Fibroblast of skin of back (primary cell): ENCODE results near the gene EFTUD2.

Source experiments
- DNase-seq: peaks from one replicate; pipeline ENCODE4 v3.0.0-alpha.2; 2013

EFTUD2 gene

GRCh38 chr17:44910231-44911106 lies 11.2 kb upstream of the EFTUD2 start:
- DNase-seq, result no peak

DNA sequence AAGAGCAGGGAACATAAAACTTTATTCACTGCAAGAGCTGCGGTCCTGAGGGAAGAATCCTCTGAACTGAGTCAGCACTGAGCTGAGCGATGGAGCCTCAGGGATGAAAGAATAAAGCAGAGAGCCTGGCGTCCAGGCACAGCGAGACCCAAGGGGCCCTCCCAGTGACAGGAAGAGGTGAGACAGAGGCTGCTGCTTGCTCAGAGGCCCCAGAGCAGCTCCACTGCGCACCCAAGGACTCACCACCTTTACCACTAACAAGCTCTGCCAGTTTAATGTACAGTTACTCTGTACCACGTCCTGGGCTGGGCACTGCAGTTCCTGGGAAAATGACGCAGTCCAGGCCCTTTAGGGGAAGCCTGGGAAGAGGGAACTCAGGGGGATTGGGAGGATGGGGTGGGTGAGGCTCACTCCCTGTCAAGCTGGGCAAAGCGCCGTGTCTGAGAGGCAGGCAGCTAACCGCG lies 10.5 kb upstream of the EFTUD2 start:
- peak; percentile 90 for DNase-seq

- no peak for DNase-seq
These were observed 9.6 kb upstream of the EFTUD2 start for GRCh38 chr17:44908761-44909326.

DNA sequence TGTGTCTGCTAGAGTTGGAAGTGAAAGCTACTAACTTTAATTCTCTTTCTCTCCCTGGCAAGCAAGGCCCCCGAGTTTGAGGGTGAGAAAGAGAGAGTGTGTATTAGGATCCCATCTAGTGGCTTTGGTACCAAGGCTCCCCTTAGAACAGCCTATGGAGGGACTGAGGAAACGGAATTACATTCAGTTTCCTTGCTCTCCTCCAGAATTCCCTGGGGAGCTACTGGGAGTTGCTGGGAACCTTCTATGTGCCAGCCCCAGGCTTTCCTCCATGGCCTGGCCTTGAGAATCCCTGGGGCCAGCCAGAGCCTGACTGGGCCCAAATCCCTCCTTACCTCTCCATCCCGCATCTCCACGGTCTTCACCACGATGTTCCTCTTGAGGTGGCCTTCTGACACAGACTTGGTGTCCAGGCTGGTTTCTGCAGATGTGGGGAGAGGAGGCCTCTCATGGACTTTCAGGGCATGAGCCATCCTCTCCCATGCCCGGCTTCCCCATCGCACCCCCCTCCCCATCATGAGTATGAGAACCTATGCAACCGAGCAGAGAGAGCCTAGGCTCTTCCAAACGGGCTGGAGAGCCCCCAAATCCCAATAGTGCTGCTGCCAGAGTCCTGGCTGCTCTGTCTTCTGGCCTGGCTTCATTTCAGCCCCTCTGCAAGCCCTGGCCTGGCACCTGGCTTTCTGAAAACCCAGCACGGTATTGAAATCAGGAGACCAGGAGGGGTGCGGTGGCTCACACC lies 8.7 kb upstream of the EFTUD2 start:
- peak; percentile 42 for DNase-seq

DNA sequence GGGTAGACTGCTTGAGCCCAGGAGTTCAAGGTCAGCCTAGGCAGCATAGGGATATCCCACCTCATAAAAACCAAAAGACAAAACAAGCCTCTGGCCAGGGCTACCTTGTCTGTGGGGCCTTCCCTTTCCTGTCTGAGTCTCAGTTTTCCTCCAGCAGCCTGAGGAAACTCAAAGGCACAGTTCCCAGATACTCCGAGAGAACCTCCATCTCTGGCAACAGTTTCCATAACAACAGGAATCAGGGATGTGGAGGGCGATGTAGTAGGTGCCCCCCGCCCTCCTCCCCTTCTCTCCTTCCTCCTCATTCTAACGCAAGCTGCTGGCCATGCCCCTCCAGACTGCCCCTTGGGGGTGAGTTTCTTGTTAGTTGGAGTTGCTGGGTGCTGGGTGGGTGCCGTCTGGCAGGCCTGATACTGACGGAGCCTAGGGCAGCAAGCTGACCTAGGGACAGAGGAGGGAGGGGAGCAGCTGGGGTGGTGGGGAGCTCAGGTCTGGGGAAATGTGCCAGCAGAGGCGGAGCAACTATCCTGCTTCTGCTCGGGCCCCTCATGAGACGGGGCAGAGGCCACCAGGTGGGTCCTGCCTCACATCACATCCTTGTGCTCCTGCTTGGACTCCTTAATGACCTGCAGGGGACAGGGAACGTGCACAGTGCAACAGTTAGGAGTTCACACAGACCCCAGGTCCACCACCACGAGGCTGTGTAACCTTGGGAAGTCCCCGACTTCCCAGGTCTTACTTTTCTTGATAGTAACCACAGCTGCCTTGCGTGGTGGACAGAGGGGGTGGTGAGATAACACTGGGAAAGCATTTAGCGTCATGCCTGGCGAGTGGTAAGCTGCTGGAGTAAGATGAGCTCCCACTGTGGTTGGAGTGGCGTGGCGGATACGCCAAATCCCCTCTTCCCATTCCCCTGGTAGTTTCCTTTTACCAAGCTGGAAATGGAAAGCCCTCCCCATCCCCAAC lies 7.8 kb upstream of the EFTUD2 start:
- DNase-seq, result no peak

DNA sequence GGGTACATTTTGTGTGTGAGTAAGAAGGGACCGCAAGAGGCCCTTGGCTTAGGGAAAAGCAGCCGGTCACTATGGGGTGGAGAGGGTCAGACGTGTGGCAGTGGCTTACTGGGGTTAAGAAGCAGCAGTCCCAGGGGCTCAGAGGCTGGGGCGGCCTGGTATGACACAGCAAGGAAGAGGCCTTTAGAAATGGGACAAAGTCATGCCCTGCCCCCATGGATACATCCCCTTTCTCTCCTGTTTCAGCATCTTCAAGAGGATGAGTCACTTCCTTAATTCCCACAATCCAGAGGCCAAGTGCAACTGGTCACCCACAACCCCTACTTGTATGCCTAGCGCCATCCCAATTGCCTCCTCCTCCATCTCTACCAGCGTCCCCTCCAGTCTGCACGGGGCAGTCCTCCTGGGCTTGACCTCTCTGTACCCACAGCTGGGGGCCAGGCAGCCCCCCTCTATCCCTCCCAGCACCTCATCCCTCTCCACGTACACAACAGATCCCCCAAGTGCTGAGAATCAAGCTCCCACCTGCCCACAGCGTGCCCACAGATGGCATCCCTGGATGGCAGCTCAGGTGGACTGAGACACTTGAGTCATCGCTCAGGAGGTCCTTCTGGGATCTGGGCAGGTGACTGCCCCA lies 6.9 kb upstream of the EFTUD2 start:
- DNase-seq, result peak; percentile 98

DNA sequence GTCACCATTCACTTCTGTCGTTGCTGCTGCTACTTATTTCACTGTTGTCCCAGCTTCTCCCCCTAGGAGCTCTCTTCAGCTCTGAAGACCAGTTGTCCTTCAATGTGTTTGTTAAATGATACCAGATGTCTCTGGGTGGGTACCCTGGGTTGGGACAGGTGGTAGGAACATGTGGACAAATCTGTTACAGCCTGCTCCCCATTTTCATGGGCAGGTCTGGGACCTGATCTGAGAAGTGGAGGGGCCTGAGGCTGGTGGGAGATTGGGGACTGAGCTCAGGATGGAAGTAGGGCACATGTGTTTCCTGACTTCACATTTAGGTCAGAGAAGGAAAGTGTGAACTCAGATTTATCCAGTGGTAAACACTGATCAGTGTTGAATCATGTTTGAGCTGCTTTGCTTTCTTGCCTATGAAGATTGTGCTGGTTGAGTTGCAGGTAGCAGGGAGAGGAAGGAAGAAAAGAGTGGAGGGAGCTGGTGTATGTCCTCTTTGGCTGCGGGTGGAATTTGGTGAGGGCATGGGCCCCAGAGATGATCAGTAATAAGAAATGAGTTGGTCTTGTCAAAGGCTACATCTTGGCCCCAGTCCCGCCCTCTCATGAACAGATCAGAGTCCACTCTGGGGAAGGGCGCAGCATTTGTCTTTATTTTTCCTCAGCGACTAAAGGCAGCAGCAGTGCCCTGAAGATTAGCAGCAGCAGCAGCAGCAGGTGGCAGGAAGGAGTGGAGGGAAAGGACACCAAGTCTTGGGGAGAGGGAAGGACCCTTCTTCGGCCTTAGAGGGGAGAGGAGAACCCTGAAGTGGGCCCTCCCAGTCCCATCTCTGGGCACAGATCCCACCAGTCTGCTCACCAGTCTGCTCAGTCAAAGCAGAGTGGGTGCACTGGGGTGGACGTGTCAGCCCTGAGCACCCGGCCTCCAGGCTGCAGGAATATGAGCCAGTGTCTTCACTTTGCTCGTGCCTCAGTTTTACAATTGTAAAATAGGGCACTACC lies 6.1 kb upstream of the EFTUD2 start:
- DNase-seq, result no peak

- no peak for DNase-seq
These were observed 5.0 kb upstream of the EFTUD2 start for GRCh38 chr17:44904001-44904984.

DNA sequence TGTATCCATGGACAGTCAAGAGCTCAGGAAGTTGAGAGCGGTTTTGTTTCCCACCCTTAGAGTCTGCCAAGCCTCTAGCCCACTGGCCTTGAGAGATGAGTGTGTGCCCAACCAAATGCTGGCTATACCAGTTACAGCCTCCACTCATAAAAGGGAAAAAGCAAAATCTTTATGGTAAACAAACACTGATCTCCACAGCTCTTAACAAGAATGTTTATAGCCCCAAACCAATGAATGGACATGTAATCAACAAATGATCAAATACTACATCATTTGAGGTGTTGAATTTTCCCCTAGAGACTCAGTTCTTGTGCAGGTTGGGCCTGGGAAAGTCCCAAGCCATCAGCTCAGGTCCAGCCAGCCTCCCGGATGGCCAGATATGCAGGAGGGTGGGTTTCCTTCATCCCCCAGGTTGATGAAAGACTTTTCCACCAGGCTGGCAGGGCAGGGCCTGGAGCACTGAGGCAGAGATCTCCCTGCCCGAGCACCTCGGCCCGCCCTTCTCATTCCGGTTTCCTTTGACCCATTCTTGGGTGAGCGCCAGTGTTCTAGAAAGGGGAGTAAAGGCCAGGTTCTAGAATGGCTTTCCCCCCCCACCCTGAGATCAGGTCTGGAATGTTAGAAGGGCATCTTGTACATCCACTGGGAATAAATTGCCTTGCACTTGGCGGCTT lies 3.9 kb upstream of the EFTUD2 start:
- no peak for DNase-seq

- no peak for DNase-seq
These were observed 3.0 kb upstream of the EFTUD2 start for GRCh38 chr17:44902135-44902760.

DNA sequence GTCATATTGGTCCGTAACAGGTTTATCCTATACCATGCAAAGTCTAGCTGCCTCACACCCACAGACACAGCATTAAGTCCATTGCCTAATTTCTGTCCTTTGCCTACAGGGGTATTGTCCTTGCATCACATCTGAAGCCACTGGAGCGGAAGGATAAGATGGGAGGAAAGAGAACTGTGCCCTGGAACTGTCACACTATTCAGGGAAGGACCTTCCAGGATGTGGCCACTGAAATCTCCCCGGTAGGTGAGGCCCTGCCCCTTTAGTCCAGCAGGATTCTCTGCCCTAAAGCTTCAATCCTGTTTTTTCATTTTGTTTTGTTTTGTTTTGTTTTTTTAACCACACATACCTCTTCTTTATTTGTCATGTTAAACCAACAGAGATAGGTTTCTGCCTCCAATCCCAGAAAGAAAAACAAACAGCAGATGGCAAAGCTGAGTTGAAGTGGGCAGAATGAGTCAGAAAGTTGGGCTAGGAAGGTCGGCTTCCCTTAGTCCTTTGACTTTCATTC lies 2.2 kb upstream of the EFTUD2 start:
- peak; percentile 84 for DNase-seq

- DNase-seq, result peak; percentile 70
These were observed 1.6 kb upstream of the EFTUD2 start for GRCh38 chr17:44900894-44901293.

- DNase-seq, result peak; percentile 36
These were observed 524 bp downstream of the EFTUD2 start for GRCh38 chr17:44898768-44899073.

GRCh38 chr17:44894642-44895041 lies 4.6 kb downstream of the EFTUD2 start:
- DNase-seq, result no peak

DNA sequence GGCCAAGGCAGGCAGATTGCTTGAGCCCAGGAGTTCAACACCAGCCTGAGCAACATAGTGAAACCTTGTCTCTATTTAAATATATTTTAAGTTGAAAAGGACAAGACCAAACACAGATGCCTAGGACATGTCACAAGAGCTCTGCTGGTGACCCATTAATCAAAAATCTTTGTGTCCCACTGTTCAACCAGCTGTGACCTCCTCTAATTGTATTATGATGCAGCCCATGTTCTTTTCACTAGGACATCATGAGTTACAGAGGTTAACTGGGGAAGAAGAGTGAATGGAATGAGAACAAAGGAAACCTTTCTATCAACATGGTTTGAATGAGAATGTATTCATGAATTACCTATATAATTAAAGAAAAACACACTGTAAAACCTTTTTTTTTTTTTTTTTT lies 7.0 kb downstream of the EFTUD2 start:
- no peak for DNase-seq

GRCh38 chr17:44889003-44889402 lies 10.2 kb downstream of the EFTUD2 start:
- no peak for DNase-seq

GRCh38 chr17:44887971-44888954 lies 11.0 kb downstream of the EFTUD2 start:
- DNase-seq, result no peak
